Suprapubic skin (tissue), 4 donors: ENCODE results near the gene RHEB.

Source experiments
- EP300 ChIP-seq: sonication (generic); formaldehyde crosslinking; IDR thresholded peaks from one replicate; pipeline ENCODE4 v1.6.1; 2017; ENCODE audit warnings: antibody characterized with exemption
- POLR2A ChIP-seq, 2 donors: fragments of 450-650 bp; IDR thresholded peaks; one replicate each; pipeline ENCODE4 v1.6.1; 2017; ENCODE audit warnings: antibody characterized with exemption in 2 of 2, mild to moderate bottlenecking in 2 of 2, moderate library complexity in 2 of 2
- POLR2AphosphoS5 ChIP-seq, 3 donors: sonication (generic); formaldehyde crosslinking; IDR thresholded peaks; one replicate each; pipeline ENCODE4 v1.6.1; 2017; ENCODE audit warnings: antibody characterized with exemption in 3 of 3
- TF ChIP-seq, protein P1 (sequence below), 2 donors: fragments of 200-600 bp in 1 of 2; fragments of 450-650 bp in 1 of 2; sonication (generic) in 1 of 2; IDR thresholded peaks; one replicate each; pipeline ENCODE4 v1.5.1; 2016 to 2019; ENCODE audit warnings: antibody characterized with exemption in 2 of 2, mild to moderate bottlenecking in 1 of 2, moderate library complexity in 1 of 2

DNA sequence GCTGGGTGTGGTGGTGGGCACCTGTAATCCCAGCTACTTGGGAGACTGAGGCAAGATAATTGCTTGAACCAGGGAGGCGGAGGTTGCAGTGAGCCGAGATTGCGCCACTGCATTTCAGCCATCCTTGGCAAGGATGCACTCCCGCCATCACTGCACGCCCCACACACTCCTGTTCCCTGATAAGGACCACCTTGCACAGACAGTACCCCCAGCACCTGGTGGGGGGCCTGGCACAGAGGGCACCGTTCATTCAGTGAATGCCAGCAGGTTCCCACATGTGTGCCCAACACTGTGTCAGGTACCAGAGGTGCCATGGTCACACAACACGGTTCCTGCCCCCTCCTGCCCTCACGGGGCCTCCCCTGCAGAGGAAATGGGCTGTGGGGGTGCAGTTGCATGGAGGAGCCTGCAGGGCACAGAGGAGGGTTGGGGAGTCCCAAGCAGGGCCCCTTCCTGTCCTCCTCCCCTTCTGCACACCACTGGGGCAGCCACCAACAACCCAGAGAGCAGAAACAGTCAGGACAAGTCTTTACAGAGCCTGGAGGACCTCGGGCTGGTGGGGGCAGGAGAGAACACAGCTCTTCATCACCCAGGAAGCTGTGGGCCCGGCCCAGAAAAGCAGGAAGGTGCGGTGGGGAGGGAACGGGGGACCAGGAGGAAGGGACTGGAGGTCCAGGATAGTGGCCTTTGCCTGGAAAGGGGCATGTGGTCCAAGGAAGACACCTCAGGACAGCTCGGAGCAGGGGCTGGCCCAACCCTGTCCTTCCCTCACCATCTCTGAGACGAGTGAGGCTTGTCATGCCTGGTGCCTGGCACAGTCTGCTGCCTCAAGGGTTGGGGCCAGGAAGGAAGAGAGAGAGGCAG lies 86.8 kb downstream of the RHEB start:
- TF ChIP-seq, protein P1, sequence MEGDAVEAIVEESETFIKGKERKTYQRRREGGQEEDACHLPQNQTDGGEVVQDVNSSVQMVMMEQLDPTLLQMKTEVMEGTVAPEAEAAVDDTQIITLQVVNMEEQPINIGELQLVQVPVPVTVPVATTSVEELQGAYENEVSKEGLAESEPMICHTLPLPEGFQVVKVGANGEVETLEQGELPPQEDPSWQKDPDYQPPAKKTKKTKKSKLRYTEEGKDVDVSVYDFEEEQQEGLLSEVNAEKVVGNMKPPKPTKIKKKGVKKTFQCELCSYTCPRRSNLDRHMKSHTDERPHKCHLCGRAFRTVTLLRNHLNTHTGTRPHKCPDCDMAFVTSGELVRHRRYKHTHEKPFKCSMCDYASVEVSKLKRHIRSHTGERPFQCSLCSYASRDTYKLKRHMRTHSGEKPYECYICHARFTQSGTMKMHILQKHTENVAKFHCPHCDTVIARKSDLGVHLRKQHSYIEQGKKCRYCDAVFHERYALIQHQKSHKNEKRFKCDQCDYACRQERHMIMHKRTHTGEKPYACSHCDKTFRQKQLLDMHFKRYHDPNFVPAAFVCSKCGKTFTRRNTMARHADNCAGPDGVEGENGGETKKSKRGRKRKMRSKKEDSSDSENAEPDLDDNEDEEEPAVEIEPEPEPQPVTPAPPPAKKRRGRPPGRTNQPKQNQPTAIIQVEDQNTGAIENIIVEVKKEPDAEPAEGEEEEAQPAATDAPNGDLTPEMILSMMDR (IDR thresholded peaks at IDR 0.05), result peak in 1 of 2 donors; percentile 15
- TF ChIP-seq POLR2A (IDR thresholded peaks at IDR 0.05) (no peak), EP300 (no peak), POLR2AphosphoS5 (IDR thresholded peaks at IDR 0.05) (no peak)
